Muscle layer of colon (tissue), 2 donors: Measurements from ENCODE around the gene ANKMY1.

ENCODE experiments used
- H3K27ac ChIP-seq: one replicate; pipeline ENCODE4 v1.7.0; 2013; ENCODE audit warnings: low read depth, mild to moderate bottlenecking, low read length, moderate library complexity
- H3K27me3 ChIP-seq, 2 donors: one replicate each; pipeline ENCODE4 v1.7.0; 2013; ENCODE audit warnings: low read length in 2 of 2, mild to moderate bottlenecking in 2 of 2; ENCODE audit not compliant: insufficient read depth in 2 of 2, control insufficient read depth in 1 of 2
- H3K36me3 ChIP-seq: one replicate; pipeline ENCODE4 v1.7.0; 2013; ENCODE audit warnings: mild to moderate bottlenecking, low read length; ENCODE audit not compliant: insufficient read depth
- H3K4me1 ChIP-seq: one replicate; pipeline ENCODE4 v1.7.0; 2013; ENCODE audit warnings: mild to moderate bottlenecking, low read length; ENCODE audit not compliant: insufficient read depth
- H3K4me3 ChIP-seq, 2 donors: one replicate each; pipeline ENCODE4 v1.7.0; 2013; ENCODE audit warnings: low read length in 2 of 2, low read depth in 1 of 2, mild to moderate bottlenecking in 1 of 2, moderate library complexity in 1 of 2
- H3K9ac ChIP-seq: one replicate; pipeline ENCODE4 v1.7.0; 2013; ENCODE audit warnings: low read length
- H3K9me3 ChIP-seq: one replicate; pipeline ENCODE4 v1.7.0; 2013; ENCODE audit warnings: mild to moderate bottlenecking, low read length
- donor health status: abdominal sarcoma.
- donor health status: Adenocarcinoma of cecum.

ANKMY1 gene

DNA sequence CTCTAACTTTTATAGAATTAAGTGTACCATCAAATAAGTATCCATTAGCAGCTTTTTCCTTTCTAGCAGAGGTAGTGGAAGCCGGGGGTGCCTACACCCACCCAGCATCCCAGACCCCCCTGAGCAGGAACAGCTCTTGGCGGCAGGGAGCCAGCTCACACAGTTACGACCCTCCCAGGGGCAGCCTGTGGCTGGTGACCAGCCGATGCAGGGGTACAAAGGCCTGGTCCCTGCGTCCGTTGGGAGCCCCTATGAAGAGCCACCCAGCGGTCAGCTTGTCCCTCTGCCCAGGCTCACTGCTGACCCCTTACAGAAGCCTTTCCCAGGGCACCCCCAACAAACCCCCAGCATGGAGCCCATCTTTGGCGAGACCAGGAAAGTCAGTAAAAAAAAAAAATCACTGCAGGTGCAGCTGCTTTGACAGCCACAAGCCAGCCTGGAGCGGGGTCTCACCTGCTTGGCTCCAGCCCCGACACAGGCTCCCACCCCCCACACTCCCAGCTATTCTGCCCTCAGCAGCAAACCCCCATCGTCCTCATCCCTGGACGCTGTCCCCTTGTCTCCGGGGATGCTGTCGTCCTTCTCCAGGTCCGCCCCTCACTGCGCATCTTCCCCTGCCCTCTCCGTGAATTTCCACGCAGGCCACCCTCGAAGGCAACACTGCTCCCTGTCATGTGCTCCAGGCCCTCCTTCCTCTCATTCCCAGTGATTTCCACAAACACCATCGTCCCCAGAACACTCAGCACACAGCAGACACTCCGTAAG lies 79.3 kb downstream of the ANKMY1 start:
- no peaks in the 10 kb centered on the region for H3K4me1 ChIP-seq
- H3K4me3 ChIP-seq = no peak overlapping the region
- H3K9ac ChIP-seq = no peak overlapping the region
- H3K27me3 ChIP-seq = no peaks in the 10 kb centered on the region
- H3K27ac ChIP-seq = no peak overlapping the region
- H3K36me3 ChIP-seq = no peaks in the 10 kb centered on the region
- peaks cover 4% of the 10 kb centered on the region for H3K9me3 ChIP-seq

DNA sequence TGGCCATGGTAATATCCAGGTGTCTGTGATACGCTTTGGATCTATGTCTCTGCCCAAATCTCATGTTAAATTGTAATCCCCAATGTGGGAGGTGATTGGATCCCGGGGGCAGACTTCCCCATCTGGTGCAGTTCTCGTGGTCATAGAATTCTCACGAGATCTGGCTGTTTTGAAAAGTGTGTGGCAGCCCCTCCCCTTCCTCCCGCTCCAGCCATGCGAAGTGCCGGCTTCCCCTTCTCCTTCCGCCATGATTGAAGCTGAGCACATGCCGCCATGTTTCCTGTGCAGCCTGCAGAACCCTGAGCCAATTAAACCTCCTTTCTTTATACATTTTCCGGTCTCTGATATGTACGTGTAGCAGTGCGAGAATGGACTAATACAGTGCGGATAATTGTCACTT lies 79.9 kb downstream of the ANKMY1 start:
- H3K4me1 ChIP-seq = no peaks in the 10 kb centered on the region
- H3K9me3 ChIP-seq = peaks cover 4% of the 10 kb centered on the region
- H3K9ac ChIP-seq = no peak overlapping the region
- no peaks in the 10 kb centered on the region for H3K27me3 ChIP-seq
- no peak overlapping the region for H3K27ac ChIP-seq
- no peaks in the 10 kb centered on the region for H3K36me3 ChIP-seq
- no peak overlapping the region for H3K4me3 ChIP-seq

GRCh38 chr2:240473211-240473610 lies 84.6 kb downstream of the ANKMY1 start:
- Histone ChIP-seq H3K27me3 (no peaks in the 10 kb centered on the region), H3K9ac (no peak overlapping the region), H3K9me3 (peaks cover 4% of the 10 kb centered on the region), H3K4me1 (no peaks in the 10 kb centered on the region), H3K4me3 (no peak overlapping the region), H3K36me3 (no peaks in the 10 kb centered on the region), H3K27ac (no peak overlapping the region)

DNA sequence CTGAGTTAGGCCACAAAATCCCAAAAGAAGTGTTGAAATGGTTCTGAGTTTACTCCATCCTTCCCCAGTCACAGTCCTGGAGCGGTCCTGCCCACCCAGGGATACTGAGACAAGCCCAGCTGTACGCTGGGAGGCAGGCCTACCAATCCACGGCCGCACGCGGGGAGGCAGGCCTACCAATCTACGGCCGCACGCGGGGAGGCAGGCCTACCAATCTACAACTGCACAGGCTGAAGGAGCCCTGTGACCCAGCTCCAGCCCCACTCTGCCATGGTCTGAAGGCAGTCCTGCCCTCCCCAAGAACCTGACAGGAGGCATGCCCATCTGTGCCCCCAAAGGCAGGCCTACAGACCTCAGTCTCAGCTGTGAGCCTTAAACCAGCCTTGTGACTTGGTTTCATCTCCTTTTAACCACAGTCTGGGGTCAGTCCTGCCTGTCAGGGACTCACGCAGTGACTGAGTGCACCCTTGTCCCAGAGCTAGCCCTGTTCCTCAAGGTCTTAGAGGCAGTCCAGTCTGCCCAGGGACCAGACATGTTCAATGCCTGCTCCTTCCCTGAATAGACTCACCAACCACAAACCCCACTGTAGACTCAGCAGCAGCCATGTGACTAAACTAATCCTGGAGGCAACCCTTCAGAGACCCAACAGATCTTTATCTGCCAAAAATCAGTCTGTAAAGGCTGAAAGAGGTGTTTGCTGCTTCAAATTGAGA lies 85.6 kb downstream of the ANKMY1 start:
- Histone ChIP-seq H3K27me3 (no peaks in the 10 kb centered on the region), H3K27ac (no peak overlapping the region), H3K9me3 (peaks cover 4% of the 10 kb centered on the region), H3K4me3 (no peak overlapping the region), H3K36me3 (no peaks in the 10 kb centered on the region), H3K9ac (no peak overlapping the region), H3K4me1 (no peaks in the 10 kb centered on the region)

GRCh38 chr2:240469740-240470139 lies 88.0 kb downstream of the ANKMY1 start:
- H3K27me3 ChIP-seq = no peaks in the 10 kb centered on the region
- no peak overlapping the region for H3K27ac ChIP-seq
- no peak overlapping the region for H3K4me3 ChIP-seq
- no peaks in the 10 kb centered on the region for H3K36me3 ChIP-seq
- H3K9me3 ChIP-seq = peaks cover 4% of the 10 kb centered on the region
- no peak overlapping the region for H3K9ac ChIP-seq
- no peaks in the 10 kb centered on the region for H3K4me1 ChIP-seq

GRCh38 chr2:240469239-240469636 lies 88.5 kb downstream of the ANKMY1 start:
- H3K36me3 ChIP-seq = peaks cover under 1% of the 10 kb centered on the region
- no peak overlapping the region for H3K9ac ChIP-seq
- no peak overlapping the region for H3K27ac ChIP-seq
- no peaks in the 10 kb centered on the region for H3K4me1 ChIP-seq
- no peak overlapping the region for H3K4me3 ChIP-seq
- peaks cover 4% of the 10 kb centered on the region for H3K9me3 ChIP-seq
- H3K27me3 ChIP-seq = no peaks in the 10 kb centered on the region

DNA sequence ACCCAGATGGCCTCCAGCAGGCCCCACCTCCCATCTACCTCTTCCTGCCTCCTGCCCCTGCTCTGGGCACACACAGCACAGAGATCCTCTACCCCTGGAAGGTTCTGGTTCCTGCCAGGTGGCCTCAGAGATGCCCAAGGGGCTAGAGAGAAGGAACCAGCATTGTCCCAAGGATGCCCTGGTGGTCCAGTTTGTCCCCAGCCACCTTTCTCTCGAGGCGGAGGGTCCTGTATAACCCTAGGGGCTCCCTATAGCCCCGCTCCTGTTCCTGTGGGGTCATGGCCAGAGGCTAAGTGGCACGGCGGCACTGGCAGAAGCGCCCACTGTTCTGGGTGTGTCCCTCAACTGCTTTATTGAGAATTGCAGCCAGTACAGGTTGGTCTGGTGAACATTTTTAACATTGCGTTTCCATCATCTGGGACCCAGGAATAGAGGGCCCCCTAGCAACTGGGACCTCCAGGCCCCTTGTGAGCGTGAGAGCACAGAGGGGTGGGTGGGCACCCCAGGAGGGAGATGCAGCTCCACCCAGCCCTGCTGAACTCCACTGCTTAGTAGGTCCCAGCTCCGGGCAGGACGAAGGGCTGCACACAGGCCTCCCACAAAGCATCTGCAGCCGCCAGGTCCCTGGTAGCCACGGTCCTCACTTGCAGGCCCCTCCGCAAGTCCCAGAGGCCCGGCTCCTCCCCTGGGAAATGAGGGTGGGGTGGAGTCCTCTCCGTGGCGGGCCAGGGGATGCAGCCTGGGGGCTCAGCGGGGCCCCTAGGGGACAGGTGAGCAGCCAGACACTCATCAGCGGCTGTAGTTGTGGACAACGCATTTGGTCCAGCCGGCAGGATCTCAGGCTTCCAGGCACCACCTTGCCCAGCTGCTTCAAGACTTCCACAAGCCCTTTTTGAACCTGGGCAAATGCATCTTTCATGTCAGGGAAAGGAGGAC lies 89.2 kb downstream of the ANKMY1 start:
- Histone ChIP-seq H3K36me3 (peaks cover 7% of the 10 kb centered on the region), H3K27ac (no peak overlapping the region), H3K4me1 (no peaks in the 10 kb centered on the region), H3K4me3 (no peak overlapping the region), H3K27me3 (no peaks in the 10 kb centered on the region), H3K9me3 (peaks cover under 1% of the 10 kb centered on the region), H3K9ac (no peak overlapping the region)

DNA sequence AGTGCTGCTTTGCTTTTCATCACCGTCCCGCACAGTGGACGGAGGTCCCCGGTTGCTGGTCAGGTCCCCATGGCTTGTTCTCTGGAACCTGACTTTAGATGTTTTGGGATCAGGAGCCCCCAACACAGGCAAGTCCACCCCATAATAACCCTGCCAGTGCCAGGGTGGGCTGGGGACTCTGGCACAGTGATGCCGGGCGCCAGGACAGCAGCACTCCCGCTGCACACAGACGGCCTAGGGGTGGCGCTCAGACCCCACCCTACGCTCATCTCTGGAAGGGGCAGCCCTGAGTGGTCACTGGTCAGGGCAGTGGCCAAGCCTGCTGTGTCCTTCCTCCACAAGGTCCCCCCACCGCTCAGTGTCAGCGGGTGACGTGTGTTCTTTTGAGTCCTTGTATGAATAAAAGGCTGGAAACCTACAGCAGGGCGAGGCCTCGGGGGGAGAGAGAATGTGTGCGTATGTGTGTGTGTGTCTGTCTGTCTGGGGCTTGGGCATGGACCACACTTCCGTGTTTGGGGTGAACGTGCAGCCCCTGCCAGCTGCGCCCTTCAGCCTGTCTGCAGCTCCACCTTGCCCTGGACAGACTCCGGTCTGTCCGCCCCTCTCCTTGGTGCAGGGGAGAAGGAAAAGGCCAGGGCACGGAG lies 90.0 kb downstream of the ANKMY1 start:
- no peaks in the 10 kb centered on the region for H3K27me3 ChIP-seq
- no peaks in the 10 kb centered on the region for H3K9me3 ChIP-seq
- no peak overlapping the region for H3K4me3 ChIP-seq
- no peaks in the 10 kb centered on the region for H3K4me1 ChIP-seq
- H3K27ac ChIP-seq = no peak overlapping the region
- H3K9ac ChIP-seq = no peak overlapping the region
- H3K36me3 ChIP-seq = peaks cover 10% of the 10 kb centered on the region

DNA sequence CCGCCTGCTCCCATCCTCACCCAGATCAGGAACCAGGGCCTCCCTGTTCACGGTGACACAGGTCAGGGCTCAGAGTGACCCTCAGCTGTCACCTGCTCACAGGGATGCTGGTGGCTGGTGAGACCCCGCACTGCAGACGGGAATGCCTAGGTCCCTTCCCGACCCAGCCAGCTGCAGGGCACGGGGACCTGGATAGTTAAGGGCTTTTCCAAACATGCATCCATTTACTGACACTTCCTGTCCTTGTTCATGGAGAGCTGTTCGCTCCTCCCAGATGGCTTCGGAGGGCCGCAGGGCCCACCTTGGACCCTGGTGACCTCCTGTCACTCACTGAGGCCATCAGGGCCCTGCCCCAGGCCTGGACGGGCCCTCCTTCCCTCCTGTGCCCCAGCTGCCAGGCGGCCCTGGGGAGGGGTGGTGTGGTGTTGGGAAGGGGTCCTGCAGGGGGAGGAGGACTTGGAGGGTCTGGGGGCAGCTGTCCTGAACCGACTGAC lies 90.6 kb downstream of the ANKMY1 start:
- Histone ChIP-seq H3K4me1 (no peaks in the 10 kb centered on the region), H3K36me3 (peaks cover 10% of the 10 kb centered on the region), H3K9me3 (no peaks in the 10 kb centered on the region), H3K27ac (no peak overlapping the region), H3K4me3 (no peak overlapping the region), H3K9ac (no peak overlapping the region), H3K27me3 (no peaks in the 10 kb centered on the region)

GRCh38 chr2:240466579-240467148 lies 91.1 kb downstream of the ANKMY1 start:
- no peak overlapping the region for H3K4me3 ChIP-seq
- no peak overlapping the region for H3K9ac ChIP-seq
- peaks cover 10% of the 10 kb centered on the region for H3K36me3 ChIP-seq
- H3K27ac ChIP-seq = no peak overlapping the region
- H3K27me3 ChIP-seq = no peaks in the 10 kb centered on the region
- no peaks in the 10 kb centered on the region for H3K4me1 ChIP-seq
- H3K9me3 ChIP-seq = no peaks in the 10 kb centered on the region
